DMS 273 (cell line): Measurements from ENCODE around the gene PPP1R2B.
A peak's percentile ranks its signal among the peaks of the same experiment; 100 is the strongest.

ENCODE experiments used
- DNase-seq: peaks from one replicate; lab custom pipeline; 2025; ENCODE audit not compliant: unreplicated experiment; lab: John Stamatoyannopoulos, UW

Gene PPP1R2B

DNA sequence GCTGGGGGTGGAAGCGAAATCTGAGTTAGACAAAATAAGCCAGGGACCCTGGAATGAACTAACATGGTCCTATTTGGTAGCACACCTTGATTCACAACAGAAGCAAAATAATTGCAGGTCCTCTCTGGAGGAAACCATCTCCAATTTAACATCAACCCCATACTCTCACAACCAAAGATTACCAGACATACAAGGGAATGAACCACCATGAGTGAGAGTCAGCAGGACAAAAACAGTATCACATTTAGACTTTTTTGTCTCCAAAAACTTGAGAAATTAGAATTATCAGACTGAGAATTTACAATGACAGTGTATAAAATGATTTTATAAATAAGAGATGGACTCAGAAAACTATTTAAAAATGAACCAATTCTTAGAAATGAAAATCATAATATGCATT is 21.1 kb downstream of the PPP1R2B start:
- no peak for DNase-seq

DNA sequence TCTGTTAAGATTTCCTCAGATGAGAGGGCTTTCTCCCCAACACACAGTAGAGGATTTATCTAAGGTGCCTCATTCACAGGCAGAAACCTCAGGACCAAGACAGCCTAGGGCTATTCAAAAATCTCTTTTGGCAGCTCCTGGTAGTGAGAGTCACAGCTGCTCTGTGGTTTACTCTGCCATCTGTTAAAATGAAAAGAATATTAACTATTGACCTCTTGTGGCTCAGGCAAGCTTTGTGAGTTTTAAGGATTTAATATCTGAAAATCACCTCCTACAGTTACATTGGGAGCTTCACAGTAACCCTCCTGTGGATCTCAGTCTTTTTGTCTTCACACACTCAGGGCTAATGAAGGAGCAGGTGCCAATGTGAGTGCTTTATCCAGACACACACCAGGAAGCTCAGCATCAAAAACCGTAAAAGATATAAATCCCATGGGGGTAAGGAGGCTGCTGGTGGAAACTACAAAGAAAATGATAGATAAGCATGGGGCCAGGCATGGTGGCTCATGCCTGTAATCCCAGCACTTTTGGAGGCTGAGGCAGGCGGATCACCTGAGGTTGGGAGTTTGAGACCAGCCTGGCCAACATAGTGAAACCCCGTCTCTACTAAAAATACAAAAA is 29.7 kb downstream of the PPP1R2B start:
- peak; percentile 87 for DNase-seq

DNA sequence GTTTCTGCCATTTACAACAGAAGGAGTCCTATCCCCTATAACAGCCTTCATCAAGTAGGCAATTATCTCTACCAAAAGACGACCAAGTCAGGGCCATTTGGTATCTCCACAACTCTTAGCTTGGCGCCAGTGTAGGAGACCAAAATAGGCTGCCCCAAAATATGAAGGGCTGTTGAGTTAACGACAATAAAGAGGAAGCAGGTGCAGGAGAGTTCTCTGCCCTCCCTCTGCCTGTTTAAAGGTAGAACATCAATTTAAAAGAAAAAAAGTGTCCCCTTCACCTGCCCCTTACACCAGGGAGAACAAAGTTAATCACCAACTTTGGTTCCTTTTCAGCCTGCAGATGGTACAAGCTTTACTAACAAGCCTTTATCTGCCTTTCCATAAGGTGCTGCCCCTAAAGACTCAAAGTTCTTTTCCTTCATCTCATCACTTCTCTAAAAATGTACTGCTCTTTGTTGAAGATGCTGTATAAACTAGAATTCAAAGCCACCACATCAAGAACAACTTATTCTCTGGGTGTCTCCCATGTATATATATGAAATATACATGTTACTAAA is 33.3 kb downstream of the PPP1R2B start:
- DNase-seq: no peak

DNA sequence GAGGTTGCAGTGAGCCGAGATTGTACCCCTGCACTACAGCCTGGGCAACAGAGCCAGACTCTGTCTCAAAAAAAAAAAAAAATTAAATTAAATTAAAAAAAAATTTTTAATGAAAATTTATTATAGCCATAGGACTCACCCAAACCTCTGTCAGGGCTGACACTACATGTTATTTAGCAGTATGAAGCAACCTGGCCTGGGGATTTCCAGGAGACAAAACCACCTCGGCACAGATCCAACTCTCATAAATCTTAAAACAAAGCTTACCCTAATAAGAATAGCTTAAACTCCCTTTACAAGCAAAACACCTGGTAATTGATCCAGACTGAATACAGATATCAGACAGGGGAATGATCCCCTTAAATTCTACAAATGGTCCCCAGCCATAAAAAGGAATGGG is 38.4 kb downstream of the PPP1R2B start:
- no peak for DNase-seq

DNA sequence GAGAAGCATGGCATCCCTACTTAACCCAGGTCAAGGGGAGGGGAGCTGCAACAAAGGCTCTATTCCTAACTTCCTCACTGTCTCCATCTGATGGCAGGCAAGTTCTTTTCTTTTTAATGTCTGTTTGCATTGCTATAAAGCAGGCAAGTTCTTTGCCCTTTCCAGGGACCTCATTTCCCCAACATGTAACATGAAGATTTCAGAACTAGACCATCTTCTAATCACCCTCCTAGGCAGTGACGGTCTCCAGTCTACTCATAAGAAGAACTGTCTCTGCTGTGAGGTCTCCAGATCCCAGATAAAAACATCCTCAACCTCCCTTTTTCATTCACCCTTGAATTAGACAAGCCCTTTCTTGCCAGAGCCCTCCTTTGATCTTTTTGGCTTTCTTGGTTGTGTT is 42.1 kb downstream of the PPP1R2B start:
- peak; percentile 25 for DNase-seq

DNA sequence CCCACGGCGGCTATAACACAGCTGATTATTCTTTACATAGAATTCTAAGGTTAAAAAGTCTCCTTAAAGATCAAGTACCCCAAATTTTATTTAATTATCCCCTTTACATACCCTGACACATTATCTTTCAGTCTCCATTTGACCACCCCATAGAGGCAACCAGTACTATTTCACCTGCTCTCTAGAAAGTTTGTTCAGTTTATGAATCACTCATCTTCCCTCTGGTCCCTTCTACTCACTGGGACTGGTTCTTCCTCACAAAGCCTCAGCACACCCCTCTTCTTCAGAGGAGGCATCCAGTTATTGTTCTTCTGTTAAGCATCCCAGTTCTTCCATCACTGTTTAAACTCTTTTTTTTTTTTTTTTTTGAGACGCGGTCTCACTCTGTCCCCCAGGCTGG is 42.8 kb downstream of the PPP1R2B start:
- DNase-seq: no peak

DNA sequence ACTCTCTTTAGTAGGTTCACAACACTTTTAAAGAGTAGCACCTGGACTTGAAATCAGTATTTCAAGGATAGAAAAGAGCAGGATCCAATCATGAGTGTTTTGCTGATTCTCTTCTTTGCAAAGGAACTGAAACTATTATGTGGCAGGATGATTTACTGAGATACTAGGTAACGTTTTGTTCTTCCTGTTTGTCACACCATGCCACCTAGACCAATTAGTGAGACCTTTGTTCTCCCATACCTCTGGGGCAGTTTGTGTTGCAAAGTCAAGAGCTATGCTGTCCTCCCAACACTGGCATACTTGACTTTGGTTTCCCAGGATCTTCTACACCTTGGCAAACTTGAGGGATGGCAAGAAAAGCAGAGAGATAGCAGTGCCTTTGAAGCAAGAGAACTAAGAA is 43.4 kb downstream of the PPP1R2B start:
- DNase-seq: no peak

DNA sequence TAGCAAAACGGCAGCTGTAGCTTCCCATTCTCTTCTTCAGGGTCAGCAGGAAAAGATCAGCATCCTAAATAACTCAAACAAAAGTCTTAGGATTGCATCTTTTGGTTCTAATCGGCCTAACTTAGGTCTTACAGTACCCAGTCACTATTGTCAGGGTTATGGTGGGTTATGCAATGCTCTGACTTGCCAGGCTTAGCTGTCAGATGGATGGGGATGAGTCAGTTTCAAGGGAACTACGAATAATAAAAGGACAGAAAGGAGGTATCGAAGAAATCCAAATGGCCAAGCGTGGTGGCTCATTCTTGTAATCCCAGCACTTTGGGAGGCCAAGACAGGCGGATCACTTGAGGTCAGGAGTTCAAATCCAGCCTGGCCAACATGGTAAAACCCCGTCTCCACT is 46.5 kb downstream of the PPP1R2B start:
- DNase-seq: no peak
